COLO829 (cell line): ENCODE measurements around the gene IL17C.

Experiments
- DNase-seq: peaks from one replicate; pipeline ENCODE4 v3.0.0; 2012; ENCODE audit warnings: low spot score

Gene IL17C

DNA sequence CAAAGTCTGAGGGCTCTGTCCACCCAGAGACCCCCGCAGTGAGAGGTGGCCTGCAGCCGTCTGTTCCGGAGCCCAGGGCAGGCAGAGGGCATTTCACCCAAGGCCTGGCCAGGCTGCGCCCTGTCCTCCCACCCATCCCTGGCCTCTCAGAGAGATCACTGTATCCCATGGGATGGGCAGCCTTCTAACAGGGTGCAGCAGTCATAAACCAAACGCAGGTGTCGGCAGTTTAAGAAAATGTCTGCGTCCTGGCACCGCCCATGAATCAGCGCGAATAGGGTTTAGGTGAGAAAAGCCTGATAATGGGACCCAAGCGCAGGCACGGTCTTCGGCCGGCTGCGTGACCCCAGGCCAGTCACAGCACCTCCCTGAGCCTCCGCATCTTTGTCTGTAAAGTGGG lies 7.1 kb downstream of the IL17C start:
- no peak for DNase-seq

DNA sequence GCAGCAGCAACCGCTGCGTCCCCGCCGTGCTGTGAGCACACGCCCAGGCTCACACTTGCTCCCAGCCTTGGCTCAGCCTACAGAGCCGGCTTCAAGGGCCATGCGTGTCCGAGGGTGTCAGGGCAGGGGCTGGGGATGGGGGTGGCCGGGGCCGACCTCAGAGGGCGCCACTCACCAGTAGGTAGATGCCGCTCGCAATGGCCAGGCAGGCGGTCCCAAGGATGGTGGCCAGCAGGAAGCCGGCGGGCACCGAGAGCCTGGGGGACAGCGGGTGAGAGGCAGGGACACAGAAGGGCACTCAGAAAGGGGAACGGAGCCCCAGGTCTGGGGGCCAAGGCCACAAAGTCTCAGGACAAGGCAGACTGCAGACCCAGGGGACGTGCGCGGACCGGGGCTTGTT lies 7.6 kb downstream of the IL17C start:
- DNase-seq = no peak

DNA sequence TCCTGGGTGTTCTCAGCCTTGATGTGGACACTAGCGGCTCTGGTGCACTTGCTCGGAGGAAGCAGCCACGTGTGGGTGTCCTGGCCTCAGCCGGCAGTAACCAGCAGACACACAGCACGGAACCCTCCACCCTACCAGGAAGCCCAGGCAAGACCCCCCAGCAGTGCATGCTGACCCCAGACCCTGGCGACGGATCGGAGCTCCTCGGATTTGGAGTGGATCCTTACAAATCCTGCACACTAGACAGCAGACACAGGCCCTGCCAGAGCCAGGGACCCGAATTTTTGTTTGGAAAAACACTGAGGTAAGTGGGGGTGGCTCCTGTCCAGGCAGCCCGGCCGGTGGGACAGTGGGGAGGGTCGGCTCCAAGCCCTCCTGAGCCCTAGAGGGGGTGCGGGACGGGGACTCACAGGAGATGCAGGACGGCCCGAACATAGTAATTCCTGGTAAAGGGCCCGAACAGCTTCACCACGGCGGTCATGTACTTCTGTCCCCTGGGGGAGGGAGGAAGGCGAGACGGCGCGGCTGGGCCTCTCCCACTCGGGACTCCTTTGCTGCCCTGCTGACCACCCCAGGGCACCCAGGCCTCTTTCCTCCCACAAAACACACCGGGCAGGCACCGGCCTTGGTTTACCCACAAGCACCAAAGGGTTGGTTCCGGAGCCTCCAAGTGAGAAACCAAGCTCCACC lies 8.1 kb downstream of the IL17C start:
- DNase-seq = no peak

DNA sequence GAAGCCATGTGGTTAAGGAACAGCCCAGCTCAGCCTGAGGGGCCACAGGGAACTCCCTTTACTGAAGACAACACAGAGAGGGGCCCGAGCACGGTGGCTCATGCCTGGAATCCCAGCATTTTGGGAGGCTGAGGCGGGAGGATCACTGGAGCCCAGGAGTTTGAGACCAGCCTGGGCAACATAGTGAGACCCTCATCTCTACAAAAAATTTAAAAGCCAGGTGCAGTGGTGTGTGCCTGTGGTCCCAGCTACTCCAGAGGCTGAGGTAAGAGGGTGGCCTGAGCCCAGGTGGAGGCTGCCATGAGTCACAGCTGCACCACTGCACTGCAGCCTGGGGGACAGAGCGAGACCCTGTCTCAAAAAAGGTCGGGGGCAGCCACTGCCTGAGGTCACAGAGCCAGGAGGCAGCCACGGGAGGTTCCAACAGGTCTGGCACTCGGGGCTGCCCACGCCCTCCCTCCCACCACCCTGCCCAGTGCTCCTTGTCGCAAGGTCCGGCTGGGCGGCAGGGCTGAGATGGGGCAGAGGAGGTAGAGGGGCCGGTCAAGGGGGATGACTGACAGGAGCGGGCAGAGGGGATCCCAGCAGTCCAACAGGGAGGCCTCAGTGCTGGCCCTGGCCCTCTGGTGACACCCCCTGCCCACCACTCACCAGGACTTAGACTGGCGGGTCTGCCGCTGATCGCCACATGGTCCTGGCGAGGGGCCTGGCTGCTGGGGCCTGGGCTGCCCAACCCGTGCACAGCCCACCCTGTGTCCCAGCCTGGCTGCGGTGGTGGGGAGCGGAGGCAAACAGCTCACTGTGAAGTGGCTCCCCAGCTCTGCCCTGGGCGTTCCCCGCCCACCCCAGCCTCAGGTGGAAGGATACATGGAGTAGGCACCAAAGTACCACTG lies 9.1 kb downstream of the IL17C start:
- DNase-seq = no peak

DNA sequence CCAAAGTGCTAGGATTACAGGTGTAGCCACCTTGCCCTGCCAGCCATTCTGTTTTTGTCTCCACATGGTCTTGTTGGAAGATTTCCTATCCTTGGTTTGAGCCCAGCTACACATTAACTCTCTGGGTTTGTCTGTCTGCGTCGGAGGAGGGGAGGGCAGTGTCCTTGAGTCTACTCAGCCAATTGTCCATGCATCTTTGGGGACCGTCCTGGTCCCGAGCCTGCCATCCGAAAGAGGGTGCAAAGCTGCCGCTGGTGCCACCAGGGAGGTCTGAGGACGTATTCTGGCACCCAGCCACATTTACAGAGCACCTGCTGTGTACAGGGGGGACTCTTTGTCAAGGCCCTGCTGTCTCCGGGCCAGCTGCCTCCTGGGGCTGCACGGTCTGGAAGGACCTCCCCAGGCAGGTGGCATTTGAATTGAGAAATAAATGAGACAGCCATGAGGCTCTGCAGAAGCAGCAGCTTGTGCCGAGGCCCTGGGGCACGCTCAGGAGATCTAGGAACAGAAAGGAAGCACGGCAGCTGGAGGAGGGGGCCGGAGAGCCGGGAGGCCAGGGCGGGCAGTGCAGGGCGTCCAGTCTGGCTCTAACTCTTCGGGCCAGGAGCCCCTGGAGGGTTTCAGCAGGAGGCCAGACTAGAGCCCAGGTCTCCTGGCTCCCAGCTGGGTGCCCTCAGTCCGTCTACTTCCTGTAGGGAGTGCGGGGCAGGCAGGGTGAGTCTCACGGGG lies 11.0 kb downstream of the IL17C start:
- no peak for DNase-seq

DNA sequence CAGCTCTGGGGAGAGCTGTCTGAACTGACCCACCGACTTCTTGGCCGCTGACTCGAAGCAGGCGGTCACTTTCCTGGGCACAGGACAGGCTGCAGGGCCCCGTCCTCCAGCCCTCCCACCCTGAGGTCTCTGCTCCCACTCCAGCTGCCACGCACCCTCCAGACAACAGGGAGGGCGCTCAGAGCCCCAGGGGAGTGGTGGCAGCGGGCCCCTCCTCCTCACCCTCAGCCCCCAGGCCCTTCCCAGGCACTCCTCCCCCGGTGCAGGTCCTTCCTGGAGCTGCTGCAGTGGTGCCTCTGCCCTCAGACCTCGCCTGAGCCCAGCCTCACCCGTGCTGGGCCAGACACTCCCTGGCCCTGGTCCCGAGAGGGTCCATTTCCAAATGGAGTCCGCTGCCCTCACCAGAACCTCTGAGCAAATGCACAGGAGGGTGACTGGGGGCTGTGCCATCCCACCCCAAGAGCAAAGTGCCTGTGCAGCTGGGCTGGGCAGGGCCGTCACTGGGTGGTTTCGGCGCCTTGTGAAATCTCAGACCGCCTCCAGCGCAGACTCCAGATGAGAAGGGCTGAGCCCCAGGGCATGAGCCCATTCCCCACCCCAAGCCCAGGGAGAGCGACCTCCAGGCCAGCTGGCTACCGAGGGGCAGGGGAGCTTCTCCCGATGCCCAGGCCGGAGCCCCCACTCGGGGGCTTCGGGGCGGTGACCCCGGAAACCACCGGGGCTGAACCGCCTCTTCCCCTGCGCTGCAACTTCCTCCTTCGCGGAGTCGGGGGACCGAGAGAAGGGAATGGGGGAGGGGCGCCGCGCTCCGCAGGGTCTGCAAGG lies 11.8 kb downstream of the IL17C start:
- no peak for DNase-seq

DNA sequence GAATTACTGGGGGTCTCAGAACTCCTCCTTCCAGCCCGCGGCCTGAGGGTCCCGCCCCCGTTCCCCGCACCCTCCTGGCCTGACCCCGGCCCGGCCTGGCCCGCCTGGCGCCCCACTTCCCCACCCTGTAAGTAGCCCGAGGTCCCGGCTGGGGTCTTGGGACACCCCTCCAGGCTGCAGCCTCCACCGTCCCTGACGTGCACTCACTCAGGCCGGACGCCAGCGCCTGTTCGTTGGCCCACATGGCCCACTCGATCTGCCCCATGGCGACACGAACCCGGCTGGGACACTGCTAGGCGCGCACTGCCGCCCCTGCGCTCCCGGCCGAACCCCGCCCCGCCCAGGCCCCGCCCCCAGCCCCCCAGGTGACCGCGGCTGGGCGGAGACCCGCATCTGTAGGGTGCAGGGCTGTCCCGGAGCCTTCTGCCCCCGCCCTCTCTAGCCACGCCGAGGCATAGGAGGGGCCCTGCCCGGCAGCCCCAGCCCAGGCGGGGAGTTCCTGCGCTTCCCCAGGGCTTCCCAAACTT lies 12.4 kb downstream of the IL17C start, which contains the start of gene CYBA:
Gene CYBA (minus strand): TSS at position 305 of the 527 bp plus-strand sequence. CDS start 40 bp downstream, at position 265.
- peak; percentile 35 for DNase-seq

DNA sequence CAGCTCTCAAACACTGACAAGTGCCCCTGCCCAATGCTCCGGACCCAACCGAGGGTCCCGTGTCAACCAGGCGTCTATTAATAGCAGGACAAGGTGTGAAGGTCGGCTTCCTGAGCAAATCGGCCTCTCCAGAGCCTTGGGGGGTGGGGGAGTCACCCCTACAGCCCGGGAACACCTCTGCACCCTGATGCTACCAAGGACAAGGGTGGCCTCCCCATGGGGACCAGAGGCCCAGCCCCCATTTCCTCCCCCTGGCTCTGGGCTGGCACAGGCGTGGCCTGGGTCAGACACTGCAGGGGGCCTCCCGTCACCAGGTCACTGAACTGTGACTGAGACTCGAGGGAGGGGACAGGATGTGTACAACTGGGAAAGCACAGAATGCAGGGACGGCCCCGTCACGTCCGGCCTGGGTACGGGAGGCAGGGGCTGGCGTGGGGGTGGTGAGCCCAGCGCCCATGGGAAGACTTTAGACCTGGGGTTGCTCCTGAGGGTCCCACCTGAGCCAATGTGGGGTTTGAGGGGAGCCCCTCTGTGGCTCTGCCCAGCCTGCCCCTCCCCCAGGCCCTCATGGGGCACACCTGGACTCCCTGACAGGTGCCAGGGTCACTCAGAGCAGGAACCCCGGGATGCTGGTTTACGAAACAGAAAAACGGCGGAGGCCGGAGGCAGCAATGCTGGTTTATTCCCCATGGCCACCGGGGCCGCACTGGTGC lies 13.1 kb downstream of the IL17C start:
- DNase-seq = no peak

DNA sequence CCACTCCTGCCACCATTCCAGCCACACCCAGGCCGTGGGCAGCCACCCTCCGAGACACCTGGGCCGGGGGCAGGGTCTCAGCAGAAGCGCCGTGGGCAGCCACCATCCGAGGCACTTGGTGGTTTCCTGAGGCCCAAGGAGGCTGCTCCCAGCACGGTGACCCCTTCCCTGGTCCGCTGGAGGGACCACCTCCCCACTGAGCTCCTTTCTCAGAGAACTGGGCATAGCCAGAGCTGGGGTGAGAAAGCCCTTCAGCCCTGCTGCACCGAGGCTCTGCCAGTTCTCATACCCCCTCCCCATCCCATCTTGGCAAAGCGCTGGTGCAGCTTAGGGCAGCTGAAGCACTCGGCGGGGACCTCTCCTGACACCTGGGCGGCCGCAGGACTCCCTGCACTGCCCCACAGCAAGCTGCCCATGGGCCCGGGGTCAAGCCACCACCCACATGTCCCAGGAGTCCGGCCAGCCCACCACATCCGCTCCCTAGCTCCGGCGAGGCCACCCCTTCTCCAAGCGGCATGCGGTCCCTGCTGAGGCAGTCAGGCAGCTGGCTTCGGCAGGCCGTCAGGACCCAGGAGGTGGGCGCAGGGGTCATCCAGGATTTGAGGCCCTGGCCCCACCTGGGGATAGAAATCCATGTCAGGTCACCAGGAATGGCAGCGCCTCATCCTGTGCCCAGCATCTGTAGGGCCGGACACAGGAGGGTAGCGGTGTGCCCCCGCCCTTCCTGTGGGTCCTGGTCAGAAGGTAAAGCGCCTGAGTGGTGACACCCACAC lies 13.8 kb downstream of the IL17C start:
- DNase-seq = no peak

DNA sequence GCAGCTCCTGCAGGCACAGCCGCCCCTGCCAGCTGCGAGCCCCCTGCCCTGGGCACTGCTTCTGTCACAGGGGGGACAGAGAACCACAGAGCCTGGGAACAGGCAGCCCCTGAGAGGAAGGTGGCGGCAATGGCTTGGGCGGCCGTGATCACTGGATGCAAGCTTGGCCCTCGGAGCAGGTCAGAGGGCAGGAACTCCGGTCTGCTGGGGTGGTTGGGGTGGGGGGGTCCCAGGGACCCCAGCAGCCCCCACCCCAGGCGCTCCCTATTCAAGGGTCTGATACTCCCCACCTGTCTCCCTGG lies 14.3 kb downstream of the IL17C start:
- no peak for DNase-seq

DNA sequence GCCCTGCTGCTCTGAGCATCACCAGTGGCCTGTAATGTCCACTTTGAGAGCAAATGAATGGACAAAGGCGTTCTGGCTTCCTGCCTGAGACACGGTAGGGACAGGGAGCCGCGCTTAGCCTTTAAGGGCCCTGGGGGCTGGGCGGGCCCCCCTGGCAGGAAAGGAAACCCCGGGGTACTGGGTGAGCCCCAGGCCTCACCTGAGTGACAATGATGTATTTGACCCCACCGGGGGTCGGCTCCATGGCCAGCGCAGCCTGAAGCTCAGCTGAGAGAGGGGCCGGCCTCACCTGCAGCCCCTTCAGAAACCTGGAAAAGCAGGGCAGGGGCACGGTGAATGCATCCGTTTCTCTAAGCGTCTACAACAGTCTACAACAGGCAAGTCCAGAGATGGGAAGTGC lies 14.7 kb downstream of the IL17C start:
- DNase-seq = no peak

DNA sequence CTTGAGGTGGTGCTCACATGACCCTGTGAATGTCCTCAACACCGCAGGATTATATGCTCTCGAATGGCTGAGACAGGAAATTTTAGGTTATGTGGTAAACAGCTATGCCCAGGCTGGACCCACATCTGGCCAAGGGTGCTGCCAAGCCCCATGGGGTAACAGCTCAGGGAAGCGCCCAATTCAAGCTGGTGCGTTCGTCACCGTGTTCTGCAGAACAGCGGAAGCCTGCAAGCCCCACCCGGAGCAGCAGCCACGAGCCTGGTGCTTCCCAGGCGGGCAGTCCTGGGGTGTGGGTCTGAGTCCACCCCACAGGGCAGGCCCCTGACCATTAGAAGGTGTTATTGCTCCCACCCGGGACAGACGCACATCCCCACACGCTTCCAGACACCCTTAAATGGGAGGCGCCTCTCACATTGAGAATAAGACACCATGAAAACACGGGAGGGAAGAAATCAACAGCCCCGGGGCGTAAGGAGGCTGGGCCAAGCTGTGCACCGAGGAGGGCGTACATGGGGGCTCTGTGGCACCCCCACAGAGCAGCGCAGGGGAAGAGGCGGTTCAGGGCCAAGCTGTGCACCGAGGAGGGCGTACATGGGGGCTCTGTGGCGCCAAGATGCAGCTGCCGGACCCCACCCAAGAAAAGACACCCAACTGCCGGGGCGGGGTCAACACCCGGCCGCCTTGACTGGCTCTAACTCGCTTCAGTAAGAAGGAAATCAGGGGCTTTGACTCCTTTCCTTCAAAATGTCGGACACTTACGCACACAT lies 15.4 kb downstream of the IL17C start:
- DNase-seq = no peak

DNA sequence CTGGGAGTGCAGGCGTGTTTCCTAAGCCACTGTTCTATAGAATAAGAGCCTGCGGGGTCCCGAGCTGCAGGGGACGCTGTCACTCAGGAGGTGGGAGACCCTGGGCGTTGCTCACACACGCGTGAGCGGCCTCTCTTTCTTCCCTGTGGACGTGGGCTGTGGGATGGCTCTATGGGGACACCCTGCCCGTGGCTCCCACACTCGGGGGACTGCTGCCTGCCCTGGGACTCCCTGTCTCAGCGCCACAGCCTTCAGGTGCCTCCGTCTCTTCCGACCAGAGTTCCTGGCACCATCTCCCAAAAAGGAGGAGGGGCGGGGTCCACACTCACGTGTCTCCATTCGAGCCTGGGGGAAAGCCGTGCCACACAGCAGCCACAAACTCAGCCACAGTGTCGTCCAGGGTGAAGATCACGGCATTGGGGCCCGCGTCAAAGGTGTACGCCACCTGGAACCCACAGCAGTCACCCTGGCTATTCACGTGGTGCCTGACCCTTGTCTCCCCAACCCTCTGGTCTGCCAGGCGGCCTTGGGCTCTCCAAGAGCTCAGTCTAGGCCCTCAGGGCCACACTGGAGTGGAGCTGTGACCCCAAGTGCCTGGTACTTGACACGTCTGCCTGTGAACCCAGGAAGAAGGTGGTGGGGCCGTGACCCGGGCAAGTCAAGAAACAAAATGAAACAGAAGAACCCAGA lies 16.1 kb downstream of the IL17C start:
- no peak for DNase-seq

DNA sequence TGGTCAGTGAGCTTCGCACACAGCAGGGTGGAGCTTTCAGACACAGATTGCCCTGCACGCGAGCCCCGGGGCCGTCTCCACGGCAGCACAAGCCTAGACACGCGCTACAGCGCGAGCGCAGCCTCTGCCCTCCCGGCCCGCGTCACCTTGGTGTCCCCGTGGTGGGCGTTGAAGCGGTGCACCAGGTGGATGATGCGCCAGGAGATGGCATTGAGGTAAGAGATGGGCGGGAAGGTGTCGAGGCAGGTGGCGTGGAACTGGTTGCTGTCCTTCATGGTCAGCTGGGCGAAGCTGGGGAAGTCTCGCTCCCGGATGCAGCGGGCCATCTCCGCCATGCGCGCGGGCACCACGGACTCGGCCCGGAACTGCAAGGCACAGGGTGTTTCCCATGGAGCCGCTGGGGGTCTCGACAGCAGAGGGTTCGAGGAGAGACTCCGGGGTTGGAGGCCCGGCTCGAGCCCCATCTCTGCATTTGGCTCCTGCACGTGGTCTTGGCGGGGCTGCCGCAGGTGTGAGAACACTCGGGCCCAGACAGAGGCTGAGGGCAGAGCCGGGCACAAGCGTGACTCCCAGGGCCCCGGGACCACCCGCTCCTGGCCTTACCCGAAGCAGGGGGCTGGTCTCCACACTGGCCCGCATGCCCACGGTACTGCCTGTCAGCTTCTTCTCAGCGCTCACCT lies 16.8 kb downstream of the IL17C start:
- DNase-seq = no peak

DNA sequence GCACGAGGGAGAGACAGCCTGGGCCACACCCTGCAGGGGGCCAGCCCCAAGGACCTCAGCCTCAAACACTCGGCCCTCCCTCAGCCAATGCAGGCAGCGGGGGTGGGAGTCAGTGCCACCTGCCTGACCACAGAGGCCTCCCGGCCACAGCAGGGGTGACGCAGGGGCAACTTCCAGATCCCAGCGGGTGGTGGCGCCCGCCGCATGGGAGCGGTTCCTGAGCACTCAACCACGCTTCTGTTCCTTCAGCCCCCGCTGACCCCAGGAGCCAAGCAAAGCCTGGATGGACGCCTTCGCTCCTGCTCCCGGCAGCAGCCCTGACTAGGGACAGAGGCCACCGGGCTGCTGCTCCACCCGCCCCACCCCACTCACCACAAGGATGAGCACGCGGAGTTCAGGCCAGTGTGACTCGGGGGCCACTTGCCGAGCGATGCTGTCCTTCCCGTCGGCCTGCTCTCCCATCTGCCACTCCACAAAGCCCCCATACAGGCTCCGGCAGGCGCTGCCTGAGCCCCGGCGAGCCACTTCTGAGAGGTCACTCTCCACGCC lies 17.4 kb downstream of the IL17C start:
- DNase-seq = no peak

DNA sequence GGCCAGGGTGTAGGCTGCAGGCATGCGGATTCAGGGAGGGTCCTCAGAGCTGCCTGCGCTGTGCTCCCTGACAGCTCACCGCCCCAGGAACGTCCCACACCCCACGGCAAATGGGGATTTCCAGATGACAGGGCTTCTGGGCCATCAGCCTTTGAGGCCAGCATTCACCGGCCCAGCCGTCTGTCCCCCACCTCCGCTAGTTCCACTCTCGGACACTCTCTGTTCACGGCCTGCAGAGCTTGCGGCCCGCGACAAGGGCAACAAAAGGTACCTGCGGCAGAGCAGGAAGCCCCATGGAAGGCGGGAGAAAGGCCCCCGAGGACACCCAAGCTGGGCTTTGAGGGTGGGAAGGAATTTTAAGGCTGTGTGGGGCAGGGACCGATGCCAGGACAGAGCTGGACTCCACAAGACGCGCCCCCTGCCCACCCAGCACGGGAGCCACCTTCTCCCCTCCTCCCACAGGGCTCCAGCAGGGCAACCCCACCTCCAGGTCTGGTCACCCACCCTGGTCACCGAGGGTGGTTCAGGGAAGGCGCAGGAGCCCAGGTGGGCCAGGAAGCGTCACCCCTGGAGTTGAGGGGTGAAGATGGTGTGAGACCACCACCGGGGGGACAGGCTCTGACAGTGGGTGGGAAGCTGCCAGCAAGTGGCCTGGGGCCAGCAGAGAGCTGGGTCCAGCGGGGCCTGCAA lies 18.1 kb downstream of the IL17C start:
- DNase-seq = no peak

DNA sequence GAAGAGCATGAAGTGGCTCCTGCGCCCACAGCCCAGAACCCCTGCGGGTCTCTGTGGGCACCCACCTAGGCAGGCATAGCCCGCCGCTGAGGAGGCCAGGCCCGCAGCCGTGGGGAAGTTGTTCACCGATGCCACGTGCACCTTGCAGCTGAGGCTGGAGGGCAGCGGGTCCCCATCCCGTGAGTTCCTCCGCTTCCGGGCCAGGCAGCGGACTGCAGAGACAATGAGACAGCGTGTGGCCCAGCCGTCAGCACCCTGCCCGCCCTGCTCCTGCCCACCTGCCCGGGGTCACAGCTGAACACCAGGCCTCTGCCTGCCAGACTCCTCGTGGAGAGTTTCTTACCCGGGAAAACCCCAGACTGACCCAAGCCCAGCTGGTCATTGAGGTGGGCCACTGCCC lies 19.0 kb downstream of the IL17C start:
- no peak for DNase-seq
